ENCODE data around the gene MKKS.

DNA sequence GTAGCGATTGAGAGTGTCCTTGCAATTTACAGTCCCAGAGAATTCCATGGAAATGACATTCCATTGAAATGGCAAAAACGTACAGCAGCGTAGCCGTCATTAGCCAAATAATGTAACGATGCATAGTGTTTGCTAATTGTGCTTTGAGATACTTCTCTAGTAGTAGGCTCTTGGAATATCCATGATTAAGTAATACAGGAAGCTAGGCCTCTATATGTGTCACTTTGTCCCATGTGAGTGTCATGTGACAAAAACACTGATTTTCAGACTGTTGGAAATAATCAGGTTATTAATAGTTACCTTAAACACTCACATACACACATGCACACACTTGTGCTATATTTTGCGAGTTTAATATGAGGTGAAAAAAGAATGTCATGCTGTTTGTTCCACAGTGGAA, 36.3 kb upstream of the MKKS start:
- TF ChIP-seq ZNF274 (IDR thresholded peaks at IDR 0.05; ENCODE audit: low read depth, low read length), result no peak
- TF ChIP-seq YY1 (IDR thresholded peaks at IDR 0.05; ENCODE audit: insufficient read depth, insufficient read length), result no peak
- no peak for TF ChIP-seq SUZ12 (IDR thresholded peaks at IDR 0.05; ENCODE audit: extremely low read depth, insufficient read depth, insufficient read length)

Measured in NT2/D1 (cell line).